Thyroid gland (tissue), 4 donors: Measurements from ENCODE around the gene SYNGR3. TPM values are rescaled to one million over a fixed set of nuclear protein-coding genes. Genes with fewer than 3 reads are reported as not detected.

ENCODE experiments used
- DNase-seq, 2 donors: peaks; one replicate each; pipeline ENCODE4 v3.0.0-alpha.2; 2019
- H3K27ac ChIP-seq, 3 donors: fragments of 200-600 bp; sonication (generic); 1 replicate in 2 of 3; 2 replicates in 1 of 3; pipeline ENCODE4 v1.5.1; 2016 to 2019; ENCODE audit warnings: mild to moderate bottlenecking in 1 of 3, moderate library complexity in 1 of 3
- H3K27me3 ChIP-seq: fragments of 200-600 bp; sonication (generic); one replicate; pipeline ENCODE4 v1.5.1; 2019
- H3K36me3 ChIP-seq, 2 donors: fragments of 200-600 bp; sonication (generic); one replicate each; pipeline ENCODE4 v1.5.1; 2016 to 2019
- H3K4me1 ChIP-seq, 2 donors: fragments of 200-600 bp; sonication (generic); one replicate each; pipeline ENCODE4 v1.5.1; 2017 to 2019
- H3K4me3 ChIP-seq, 3 donors: fragments of 200-600 bp; sonication (generic); replicated peaks in 1 of 3; 1 replicate in 2 of 3; 2 replicates in 1 of 3; pipeline ENCODE4 v1.5.1; 2016; ENCODE audit warnings: mild to moderate bottlenecking in 1 of 3
- H3K9me3 ChIP-seq: fragments of 200-600 bp; sonication (generic); one replicate; pipeline ENCODE4 v1.5.1; 2017
- CTCF ChIP-seq, 6 experiments: fragments of 200-600 bp in 3 of 6; fragments of 450-650 bp in 3 of 6; sonication (generic) in 3 of 6; IDR thresholded peaks; one replicate each; pipeline ENCODE4 v1.5.1; 2016 to 2019; ENCODE audit warnings: antibody characterized with exemption in 6 of 6, mild to moderate bottlenecking in 2 of 6, inconsistent platforms in 1 of 6, moderate library complexity in 1 of 6
- POLR2A ChIP-seq, 2 donors: fragments of 450-650 bp; IDR thresholded peaks; one replicate each; pipeline ENCODE4 v1.6.1; 2017; ENCODE audit warnings: antibody characterized with exemption in 2 of 2, mild to moderate bottlenecking in 2 of 2, moderate library complexity in 1 of 2
- WGBS, 2 donors: methylation state at CpG; one replicate each; pipeline ENCODE4 v1.1.5; 2017; 5-methylcytosine and 5-hydroxymethylcytosine counted together
- intact Hi-C: fragments of 100-400 bp; cut with DNase I; formaldehyde crosslinking; loops from one replicate; pipeline ENCODE4 v1.15.1; 2023
- total RNA-seq, 4 donors: library from RNA; depleted of rRNA; stranded (reverse); fragments of >200 nt; gene quantifications; one replicate each; pipeline ENCODE4 v1.2.3, GENCODE V29; 2016

SYNGR3 gene
- total RNA-seq, 4 donors from 2014 or later: not detected

GRCh38 chr16:2028620-2029220 is 39.0 kb downstream of the SYNGR3 start:
- intact Hi-C loops: no loop called here
- DNase-seq: no peak
- Histone ChIP-seq H3K4me3 (peak overlapping the region in 1 of 3 donors; percentile 6), H3K4me1 (peaks cover 5 to 36% of the 10 kb centered on the region in 2 donors), H3K27ac (no peak overlapping the region), H3K27me3 (no peaks in the 10 kb centered on the region), H3K9me3 (no peaks in the 10 kb centered on the region), H3K36me3 (no peaks in the 10 kb centered on the region)
- TF ChIP-seq POLR2A (IDR thresholded peaks at IDR 0.05) (no peak), CTCF (IDR thresholded peaks at IDR 0.05) (no peak)
- WGBS, 2 donors: 76 to 83% methylated on average over 10 to 17 of the region's 18 CpGs

GRCh38 chr16:2029350-2029749 is 39.6 kb downstream of the SYNGR3 start:
- intact Hi-C loops: no loop called here
- Histone ChIP-seq H3K4me3 (peak overlapping the region in 1 of 3 donors; percentile 6), H3K36me3 (no peaks in the 10 kb centered on the region), H3K27me3 (no peaks in the 10 kb centered on the region), H3K9me3 (no peaks in the 10 kb centered on the region), H3K27ac (no peak overlapping the region), H3K4me1 (peaks cover 5 to 31% of the 10 kb centered on the region in 2 donors)
- WGBS, 2 donors: 90 to 98% methylated on average over 2 to 7 of the region's 22 CpGs
- DNase-seq: no peak
- no peak for TF ChIP-seq POLR2A (IDR thresholded peaks at IDR 0.05)
- TF ChIP-seq CTCF (IDR thresholded peaks at IDR 0.05): no peak

- Histone ChIP-seq H3K27me3 (no peaks in the 10 kb centered on the region), H3K4me1 (peaks cover 7 to 36% of the 10 kb centered on the region in 2 donors)
- intact Hi-C loops: no loop called here
These were observed 40.3 kb downstream of the SYNGR3 start for GRCh38 chr16:2030036-2030435.

GRCh38 chr16:2031081-2031577 is 41.4 kb downstream of the SYNGR3 start:
- H3K4me1 ChIP-seq: peaks cover 16 to 45% of the 10 kb centered on the region in 2 donors
- DNase-seq: no peak
- H3K36me3 ChIP-seq: no peaks in the 10 kb centered on the region
- peak overlapping the region in 2 of 3 donors; percentile 33 to 58 for H3K27ac ChIP-seq
- H3K27me3 ChIP-seq: no peaks in the 10 kb centered on the region
- intact Hi-C loops: no loop called here
- no peak overlapping the region for H3K4me3 ChIP-seq
- no peaks in the 10 kb centered on the region for H3K9me3 ChIP-seq
- TF ChIP-seq CTCF (IDR thresholded peaks at IDR 0.05) (no peak), POLR2A (IDR thresholded peaks at IDR 0.05) (no peak)
- WGBS, 2 donors: 62 to 77% methylated on average over 7 to 11 of the region's 11 CpGs

More at GRCh38 chr16:2030036-2030435, 40.3 kb downstream of the SYNGR3 start:
- DNase-seq: no peak
- H3K9me3 ChIP-seq: no peaks in the 10 kb centered on the region
- H3K36me3 ChIP-seq: no peaks in the 10 kb centered on the region
- 68 to 100% methylated on average over 1 to 3 of the region's 11 CpGs for WGBS, 2 donors
- peak overlapping the region in 1 of 3 donors; percentile 58 for H3K27ac ChIP-seq
- peak overlapping the region in 1 of 3 donors; percentile 6 for H3K4me3 ChIP-seq
- TF ChIP-seq POLR2A (IDR thresholded peaks at IDR 0.05) (no peak), CTCF (IDR thresholded peaks at IDR 0.05) (no peak)

GRCh38 chr16:2032285-2033056 is 42.7 kb downstream of the SYNGR3 start:
- H3K4me3 ChIP-seq: no peak overlapping the region
- H3K9me3 ChIP-seq: no peaks in the 10 kb centered on the region
- intact Hi-C loops: no loop called here
- no peaks in the 10 kb centered on the region for H3K27me3 ChIP-seq
- 77 to 83% methylated on average over 8 to 13 of the region's 15 CpGs for WGBS, 2 donors
- peak overlapping the region; percentile 7 to 81 (median 73) for H3K27ac ChIP-seq
- peak in 1 of 2 donors; percentile 26 for DNase-seq
- peaks cover 16 to 49% of the 10 kb centered on the region in 2 donors for H3K4me1 ChIP-seq
- TF ChIP-seq CTCF (IDR thresholded peaks at IDR 0.05) (no peak), POLR2A (IDR thresholded peaks at IDR 0.05) (no peak)
- H3K36me3 ChIP-seq: peaks cover 0 to 7% of the 10 kb centered on the region in 2 donors
